GM18519 (cell line): Measurements from ENCODE around the gene SLC4A2.

Experiments
- ATAC-seq: cut with Tn5 transposase; IDR thresholded peaks from one replicate; pipeline ENCODE4 v1.9.1; 2021; ENCODE audit warnings: mild to moderate bottlenecking, moderate library complexity; ENCODE audit not compliant: unreplicated experiment, low FRiP score

SLC4A2 gene

GRCh38 chr7:151123822-151124464 lies 64.6 kb downstream of the SLC4A2 start:
- ATAC-seq, result peak; percentile 69

GRCh38 chr7:151124481-151124880 lies 65.1 kb downstream of the SLC4A2 start:
- ATAC-seq, result no peak

GRCh38 chr7:151124899-151125399 lies 65.6 kb downstream of the SLC4A2 start:
- ATAC-seq, result no peak

- no peak for ATAC-seq
Measured at GRCh38 chr7:151125470-151125845, 66.1 kb downstream of the SLC4A2 start.

GRCh38 chr7:151125846-151126481 lies 66.6 kb downstream of the SLC4A2 start:
- no peak for ATAC-seq
